Activated naive CD4-positive, alpha-beta T cell treated with anti-CD3 and anti-CD28 coated beads, Interleukin-2, amount 10 ng/mL, durations not matched to agents 7 days and 5 days (primary cell): ENCODE data around the gene KDM5C.
A peak's percentile ranks its signal among the peaks of the same experiment; 100 is the strongest.

ENCODE experiments used
- CTCF ChIA-PET: fragments of 350-600 bp; sonication (Branson Sonifier 250); formaldehyde crosslinking; loops from one replicate; lab custom pipeline; 2021; ENCODE audit warnings: antibody characterized with exemption; lab: Charles Lee
- DNase-seq: peaks from one replicate; pipeline ENCODE4 v3.0.0-alpha.2; 2020
- H3K27ac Mint-ChIP-seq: one replicate; pipeline ENCODE4 v1.8.0; 2021; ENCODE audit warnings: mild to moderate bottlenecking, moderate library complexity, mixed read lengths
- H3K27me3 Mint-ChIP-seq: one replicate; pipeline ENCODE4 v1.8.0; 2021; ENCODE audit warnings: mild to moderate bottlenecking, mixed read lengths
- H3K36me3 Mint-ChIP-seq: one replicate; pipeline ENCODE4 v1.8.0; 2021; ENCODE audit warnings: mixed read lengths
- H3K4me1 Mint-ChIP-seq: one replicate; pipeline ENCODE4 v1.8.0; 2021; ENCODE audit warnings: mixed read lengths
- H3K4me3 Mint-ChIP-seq: one replicate; pipeline ENCODE4 v1.8.0; 2021; ENCODE audit warnings: mild to moderate bottlenecking, moderate library complexity, mixed read lengths
- H3K9me3 Mint-ChIP-seq: one replicate; pipeline ENCODE4 v1.8.0; 2021; ENCODE audit warnings: mixed read lengths

Gene KDM5C

GRCh38 chrX:53257166-53257565 lies 32.2 kb upstream of the KDM5C start:
- peaks cover 17% of the 10 kb centered on the region for H3K27me3 Mint-ChIP-seq
- peaks cover 9% of the 10 kb centered on the region for H3K4me1 Mint-ChIP-seq
- H3K27ac Mint-ChIP-seq = no peak overlapping the region
- no peak for DNase-seq
- no peaks in the 10 kb centered on the region for H3K9me3 Mint-ChIP-seq
- CTCF ChIA-PET = no interaction called here
- no peaks in the 10 kb centered on the region for H3K36me3 Mint-ChIP-seq
- H3K4me3 Mint-ChIP-seq = no peak overlapping the region

- no peaks in the 10 kb centered on the region for H3K36me3 Mint-ChIP-seq
- no peak for DNase-seq
- peaks cover 11% of the 10 kb centered on the region for H3K27me3 Mint-ChIP-seq
- no peak overlapping the region for H3K27ac Mint-ChIP-seq
- CTCF ChIA-PET = interaction anchor here (0.8 kb wide), 1 partner anchor 18 kb away, joined by 3 read pairs; no protein-coding TSS in a partner anchor
- H3K9me3 Mint-ChIP-seq = no peaks in the 10 kb centered on the region
- H3K4me1 Mint-ChIP-seq = peaks cover 3% of the 10 kb centered on the region
- no peak overlapping the region for H3K4me3 Mint-ChIP-seq
Measured at GRCh38 chrX:53256446-53257041, 31.5 kb upstream of the KDM5C start.

DNA sequence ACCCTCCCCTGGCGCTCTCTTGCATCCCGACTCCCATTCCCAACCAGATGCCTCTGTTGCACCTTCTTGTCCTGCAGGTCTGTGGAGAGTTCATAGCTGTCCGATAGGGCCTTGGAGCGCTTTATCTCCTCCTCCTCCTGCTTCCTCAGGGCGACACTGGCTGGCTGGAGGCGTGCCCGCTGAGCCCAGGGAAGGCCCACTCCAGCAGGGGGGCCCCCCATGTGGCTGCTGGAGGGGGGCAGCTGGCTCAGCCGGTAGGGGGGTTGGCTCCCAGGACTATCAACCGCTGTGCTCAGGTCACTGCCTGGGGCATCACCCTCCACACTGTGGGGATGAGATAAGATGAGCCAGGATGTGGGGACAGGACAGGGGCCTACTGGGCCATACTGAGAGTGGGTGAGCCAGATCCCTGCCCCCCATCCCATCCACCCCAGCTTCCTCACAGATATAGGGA lies 30.8 kb upstream of the KDM5C start:
- Mint-ChIP-seq H3K36me3 (no peaks in the 10 kb centered on the region), H3K4me1 (no peaks in the 10 kb centered on the region), H3K27ac (no peak overlapping the region), H3K4me3 (no peak overlapping the region), H3K27me3 (peaks cover 9% of the 10 kb centered on the region), H3K9me3 (no peaks in the 10 kb centered on the region)
- CTCF ChIA-PET = interaction anchor here (0.8 kb wide), 1 partner anchor 19 kb away, joined by 3 read pairs; no protein-coding TSS in a partner anchor
- no peak for DNase-seq

- CTCF ChIA-PET = no interaction called here
- Mint-ChIP-seq H3K36me3 (no peaks in the 10 kb centered on the region), H3K4me1 (no peaks in the 10 kb centered on the region), H3K27ac (no peak overlapping the region), H3K4me3 (no peak overlapping the region), H3K9me3 (no peaks in the 10 kb centered on the region), H3K27me3 (no peaks in the 10 kb centered on the region)
- DNase-seq = no peak
Measured at GRCh38 chrX:53254570-53255461, 29.8 kb upstream of the KDM5C start.

DNA sequence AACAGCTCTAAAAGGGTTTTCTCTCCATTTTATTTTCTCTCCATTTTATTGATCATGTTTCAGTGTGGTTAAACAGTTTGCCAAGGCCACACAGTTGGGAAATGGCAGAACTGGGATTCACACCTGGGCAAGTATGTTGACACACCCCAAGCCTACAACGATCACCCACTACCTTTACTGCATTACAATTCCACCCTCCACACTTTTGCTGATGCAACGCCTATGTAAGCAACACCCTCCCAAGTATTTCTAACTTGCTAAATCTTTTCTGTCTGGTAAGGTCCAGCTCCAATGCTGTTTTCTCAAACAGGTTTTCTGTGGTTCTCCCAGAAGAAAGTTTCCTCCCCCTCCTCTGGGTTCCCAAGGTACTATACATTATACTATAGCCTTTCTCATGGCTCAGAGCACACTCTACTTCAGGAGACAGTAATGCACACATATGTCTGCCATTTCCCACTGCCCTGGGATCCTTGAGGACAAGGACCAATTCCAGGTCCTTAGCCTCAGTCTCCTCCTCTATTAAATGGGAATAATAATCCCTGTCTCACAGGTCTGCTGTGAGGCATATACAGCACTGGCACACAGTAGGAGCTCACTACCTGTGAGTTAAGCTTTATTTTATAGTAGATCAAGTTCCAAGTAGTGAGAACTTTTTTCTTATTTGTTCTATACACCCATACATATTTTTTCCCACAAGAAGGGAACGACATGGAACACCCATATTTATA lies 28.4 kb upstream of the KDM5C start:
- H3K9me3 Mint-ChIP-seq = no peaks in the 10 kb centered on the region
- H3K4me1 Mint-ChIP-seq = no peaks in the 10 kb centered on the region
- no peak overlapping the region for H3K4me3 Mint-ChIP-seq
- H3K36me3 Mint-ChIP-seq = no peaks in the 10 kb centered on the region
- H3K27me3 Mint-ChIP-seq = peaks cover 3% of the 10 kb centered on the region
- DNase-seq = no peak
- no peak overlapping the region for H3K27ac Mint-ChIP-seq
- CTCF ChIA-PET = interaction anchor here (1.0 kb wide), 1 partner anchor 229 kb away, joined by 3 read pairs; no protein-coding TSS in a partner anchor

- Mint-ChIP-seq H3K36me3 (no peaks in the 10 kb centered on the region), H3K27me3 (peaks cover 9% of the 10 kb centered on the region), H3K4me3 (no peak overlapping the region), H3K9me3 (no peaks in the 10 kb centered on the region), H3K4me1 (no peaks in the 10 kb centered on the region), H3K27ac (no peak overlapping the region)
- no peak for DNase-seq
- CTCF ChIA-PET = no interaction called here
Measured at GRCh38 chrX:53251307-53251706, 26.3 kb upstream of the KDM5C start.

GRCh38 chrX:53250556-53250955 lies 25.5 kb upstream of the KDM5C start:
- no peak for DNase-seq
- Mint-ChIP-seq H3K27me3 (peaks cover 13% of the 10 kb centered on the region), H3K4me1 (no peaks in the 10 kb centered on the region), H3K4me3 (no peak overlapping the region), H3K27ac (no peak overlapping the region), H3K9me3 (no peaks in the 10 kb centered on the region), H3K36me3 (no peaks in the 10 kb centered on the region)
- CTCF ChIA-PET = no interaction called here

DNA sequence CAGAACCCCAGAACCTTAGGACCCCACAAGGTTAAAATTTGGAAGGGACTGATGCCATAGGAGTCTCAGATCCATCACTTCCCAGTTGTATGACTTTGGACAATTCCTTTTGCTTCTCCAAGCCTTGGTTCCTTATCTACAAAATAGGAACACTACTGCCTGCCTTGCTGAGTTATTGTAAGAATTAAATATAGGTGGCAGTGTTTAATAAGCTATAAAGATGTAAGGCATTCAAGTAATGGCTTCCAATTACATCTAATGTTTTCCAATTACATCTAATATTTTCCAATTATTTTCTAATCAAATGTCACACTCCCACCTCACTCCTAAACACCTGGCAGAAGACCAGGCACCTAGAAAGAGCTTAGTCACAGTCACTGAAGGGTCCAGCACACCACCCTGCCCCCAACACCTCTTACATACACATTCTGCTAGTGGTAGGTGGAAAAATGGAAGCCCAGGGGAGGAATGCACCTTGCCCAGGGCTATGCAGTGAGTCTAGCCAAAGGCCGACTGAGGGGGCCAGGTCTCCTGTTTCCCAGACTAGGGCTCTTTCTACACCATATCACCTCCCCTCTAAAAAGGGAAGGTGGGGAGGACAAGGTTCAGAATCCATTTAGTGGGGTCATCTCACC lies 24.5 kb upstream of the KDM5C start:
- H3K4me1 Mint-ChIP-seq = no peaks in the 10 kb centered on the region
- no peak overlapping the region for H3K4me3 Mint-ChIP-seq
- H3K27me3 Mint-ChIP-seq = peaks cover 13% of the 10 kb centered on the region
- H3K36me3 Mint-ChIP-seq = no peaks in the 10 kb centered on the region
- DNase-seq = no peak
- H3K9me3 Mint-ChIP-seq = no peaks in the 10 kb centered on the region
- CTCF ChIA-PET = interaction anchor here (0.9 to 1.5 kb wide), 2 partner anchors 63 to 68 kb away, joined by 3 to 4 read pairs; no protein-coding TSS in a partner anchor
- H3K27ac Mint-ChIP-seq = no peak overlapping the region

GRCh38 chrX:53247928-53248327 lies 22.9 kb upstream of the KDM5C start:
- Mint-ChIP-seq H3K36me3 (no peaks in the 10 kb centered on the region), H3K9me3 (no peaks in the 10 kb centered on the region), H3K27me3 (peaks cover 13% of the 10 kb centered on the region), H3K27ac (no peak overlapping the region), H3K4me3 (no peak overlapping the region), H3K4me1 (no peaks in the 10 kb centered on the region)
- no peak for DNase-seq
- CTCF ChIA-PET = interaction anchor here (1.1 kb wide), 1 partner anchor 9 kb away, joined by 3 read pairs; no protein-coding TSS in a partner anchor

GRCh38 chrX:53246231-53246630 lies 21.2 kb upstream of the KDM5C start:
- CTCF ChIA-PET = no interaction called here
- H3K4me3 Mint-ChIP-seq = no peak overlapping the region
- no peaks in the 10 kb centered on the region for H3K9me3 Mint-ChIP-seq
- no peaks in the 10 kb centered on the region for H3K4me1 Mint-ChIP-seq
- peaks cover 13% of the 10 kb centered on the region for H3K27me3 Mint-ChIP-seq
- no peaks in the 10 kb centered on the region for H3K36me3 Mint-ChIP-seq
- no peak for DNase-seq
- H3K27ac Mint-ChIP-seq = no peak overlapping the region

- no peaks in the 10 kb centered on the region for H3K36me3 Mint-ChIP-seq
- no peak overlapping the region for H3K27ac Mint-ChIP-seq
- H3K4me1 Mint-ChIP-seq = no peaks in the 10 kb centered on the region
- H3K9me3 Mint-ChIP-seq = no peaks in the 10 kb centered on the region
- DNase-seq = no peak
- no peak overlapping the region for H3K4me3 Mint-ChIP-seq
- CTCF ChIA-PET = no interaction called here
- peaks cover 13% of the 10 kb centered on the region for H3K27me3 Mint-ChIP-seq
Measured at GRCh38 chrX:53244610-53245009, 19.6 kb upstream of the KDM5C start.

DNA sequence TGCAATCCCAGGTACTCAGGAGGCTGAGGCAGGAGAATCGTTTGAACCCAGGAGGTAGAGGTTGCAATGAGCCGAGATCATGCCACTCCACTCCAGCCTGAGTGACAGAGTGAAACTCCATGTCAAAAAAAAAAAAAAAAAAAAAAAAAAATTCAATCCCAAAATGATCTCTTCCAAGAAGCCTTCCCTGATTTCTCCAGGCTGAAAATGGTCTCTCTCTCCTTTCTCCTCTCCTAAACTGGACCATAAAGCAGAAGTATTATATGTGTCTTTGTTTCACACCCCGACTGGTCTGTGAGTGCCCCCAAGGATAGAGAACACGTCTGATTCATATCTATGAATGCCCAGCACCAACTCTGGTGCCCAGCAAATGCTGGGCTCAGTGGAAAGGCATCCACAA lies 17.3 kb upstream of the KDM5C start:
- no peak for DNase-seq
- no peaks in the 10 kb centered on the region for H3K9me3 Mint-ChIP-seq
- no peak overlapping the region for H3K4me3 Mint-ChIP-seq
- H3K27me3 Mint-ChIP-seq = peaks cover 13% of the 10 kb centered on the region
- H3K36me3 Mint-ChIP-seq = no peaks in the 10 kb centered on the region
- CTCF ChIA-PET = no interaction called here
- no peaks in the 10 kb centered on the region for H3K4me1 Mint-ChIP-seq
- no peak overlapping the region for H3K27ac Mint-ChIP-seq

GRCh38 chrX:53241558-53241957 lies 16.6 kb upstream of the KDM5C start:
- Mint-ChIP-seq H3K27me3 (peaks cover 8% of the 10 kb centered on the region), H3K4me3 (no peak overlapping the region), H3K9me3 (no peaks in the 10 kb centered on the region), H3K36me3 (no peaks in the 10 kb centered on the region), H3K4me1 (no peaks in the 10 kb centered on the region), H3K27ac (no peak overlapping the region)
- CTCF ChIA-PET = no interaction called here
- DNase-seq = no peak

- DNase-seq = peak; percentile 48
- no peak overlapping the region for H3K4me3 Mint-ChIP-seq
- CTCF ChIA-PET = interaction anchor here (0.7 kb wide), 1 partner anchor 19 kb away, joined by 3 read pairs; no protein-coding TSS in a partner anchor
- peaks cover 3% of the 10 kb centered on the region for H3K27me3 Mint-ChIP-seq
- no peaks in the 10 kb centered on the region for H3K4me1 Mint-ChIP-seq
- no peaks in the 10 kb centered on the region for H3K9me3 Mint-ChIP-seq
- no peaks in the 10 kb centered on the region for H3K36me3 Mint-ChIP-seq
- no peak overlapping the region for H3K27ac Mint-ChIP-seq
Measured at GRCh38 chrX:53239474-53239873, 14.5 kb upstream of the KDM5C start.
